ENCODE measurements around the gene AJAP1. TPM values are rescaled to one million over a fixed set of nuclear protein-coding genes. Genes with fewer than 3 reads are reported as not detected.

Gene AJAP1
- polyA plus RNA-seq, 3 donors: 0.11 to 1.5 (median 0.37) TPM

DNA sequence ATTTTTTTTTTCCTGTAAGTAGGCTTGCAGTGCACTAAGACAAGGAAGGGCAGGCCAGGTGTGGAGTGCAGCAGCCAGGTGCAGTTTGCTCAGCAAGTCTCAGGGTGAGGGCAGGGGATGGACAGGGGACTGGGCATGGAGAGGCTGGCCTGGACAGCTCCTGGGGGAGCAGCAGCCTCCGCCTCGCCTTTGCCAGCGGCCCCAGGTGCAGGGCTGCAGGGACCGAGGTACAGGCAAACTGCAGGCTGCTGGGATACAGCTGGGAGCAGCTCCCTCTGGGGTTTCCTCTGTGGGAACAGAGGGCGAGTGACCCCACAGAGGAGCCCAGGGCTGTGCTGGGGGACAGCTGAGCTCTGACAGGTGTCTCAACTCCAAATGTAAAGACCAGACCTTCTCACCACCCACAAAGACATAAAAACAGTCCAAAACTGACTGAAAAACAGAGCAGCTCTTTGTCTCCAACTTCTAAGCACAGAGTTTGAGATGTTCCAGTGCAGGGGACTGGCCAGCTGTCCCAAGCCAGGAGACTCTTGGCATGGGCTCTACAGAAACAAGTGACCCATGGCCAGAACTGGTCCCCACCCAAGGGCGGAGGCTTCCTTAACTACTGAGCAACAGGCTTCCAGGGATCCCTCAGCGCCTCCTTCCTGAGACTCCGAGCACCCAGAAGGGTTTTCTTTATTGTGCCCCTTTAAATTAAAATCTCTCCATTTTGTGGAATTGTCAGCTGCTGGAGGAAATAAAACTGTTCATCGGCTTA, 27.7 kb upstream of the AJAP1 start:
- no peak overlapping the region for H3K27ac ChIP-seq (ENCODE audit: low read depth, low read length)
- WGBS, 3 donors: 67 to 80% (median 73%) methylated on average over 9 of the region's 9 CpGs

DNA sequence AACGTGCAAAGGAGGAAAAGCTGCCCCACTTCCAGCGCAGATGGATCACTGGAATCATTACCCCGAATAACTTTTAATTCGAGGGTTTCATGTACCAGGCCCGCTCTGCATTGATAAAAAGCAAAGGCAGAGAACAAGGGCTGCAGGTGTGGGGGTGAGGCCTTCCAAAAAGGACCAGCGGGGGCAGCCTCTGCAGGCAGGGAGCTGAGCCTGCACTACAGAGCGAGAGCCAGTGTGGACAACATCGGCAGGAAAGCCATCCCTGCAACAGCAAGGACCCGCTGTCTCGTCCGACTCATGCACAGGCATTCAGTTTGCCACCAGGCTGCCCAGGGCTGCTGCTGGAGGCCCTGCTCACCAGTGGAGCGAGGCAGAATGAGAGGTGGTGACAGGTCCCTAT, 27.1 kb upstream of the AJAP1 start:
- WGBS, 3 donors: 73 to 80% (median 77%) methylated on average over 12 of the region's 12 CpGs
- H3K27ac ChIP-seq (ENCODE audit: low read depth, low read length): no peak overlapping the region

DNA sequence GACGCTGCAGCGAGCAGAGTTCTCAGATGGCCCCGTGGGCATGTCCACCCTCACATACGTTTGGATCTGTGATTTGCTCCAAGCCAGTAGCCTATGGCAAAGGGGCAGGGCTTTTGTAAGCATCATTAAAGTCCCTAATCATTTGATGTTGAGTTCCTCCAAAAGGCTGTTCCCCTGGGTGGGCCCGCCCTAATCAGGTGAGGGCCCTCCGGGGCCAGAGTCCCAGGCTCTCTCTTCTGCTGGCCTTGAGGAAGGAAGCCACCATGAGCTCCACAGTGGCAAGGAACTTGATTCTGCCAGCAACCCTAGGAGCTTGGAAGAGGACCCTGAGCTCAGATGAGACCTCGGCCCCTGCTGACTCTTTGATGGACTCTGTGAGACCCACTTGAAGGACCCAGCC, 25.4 kb upstream of the AJAP1 start:
- 86 to 89% (median 88%) methylated on average over 7 of the region's 7 CpGs for WGBS, 3 donors
- H3K27ac ChIP-seq (ENCODE audit: low read depth, low read length): no peak overlapping the region

DNA sequence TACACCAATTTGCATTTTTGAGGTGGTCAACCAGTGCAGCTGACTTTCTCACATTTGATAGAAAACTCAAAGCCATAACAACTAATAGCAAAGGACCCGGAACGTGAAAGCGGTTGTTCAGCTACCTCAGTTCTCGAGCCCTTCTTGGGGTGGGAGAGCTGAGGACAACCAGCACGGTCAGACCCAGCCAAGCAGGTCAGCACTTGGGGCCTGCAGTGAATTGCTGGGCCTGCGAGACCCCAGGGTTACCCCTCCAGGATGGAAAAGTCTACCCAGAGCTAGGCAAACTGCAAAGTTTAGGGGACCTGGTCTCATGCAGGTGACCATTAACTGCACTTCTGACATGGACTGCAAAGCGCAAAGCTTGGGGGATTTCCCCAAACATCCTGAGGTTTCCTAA, 23.8 kb upstream of the AJAP1 start:
- 73 to 83% (median 81%) methylated on average over 7 of the region's 7 CpGs for WGBS, 3 donors
- H3K27ac ChIP-seq (ENCODE audit: low read depth, low read length): no peak overlapping the region

DNA sequence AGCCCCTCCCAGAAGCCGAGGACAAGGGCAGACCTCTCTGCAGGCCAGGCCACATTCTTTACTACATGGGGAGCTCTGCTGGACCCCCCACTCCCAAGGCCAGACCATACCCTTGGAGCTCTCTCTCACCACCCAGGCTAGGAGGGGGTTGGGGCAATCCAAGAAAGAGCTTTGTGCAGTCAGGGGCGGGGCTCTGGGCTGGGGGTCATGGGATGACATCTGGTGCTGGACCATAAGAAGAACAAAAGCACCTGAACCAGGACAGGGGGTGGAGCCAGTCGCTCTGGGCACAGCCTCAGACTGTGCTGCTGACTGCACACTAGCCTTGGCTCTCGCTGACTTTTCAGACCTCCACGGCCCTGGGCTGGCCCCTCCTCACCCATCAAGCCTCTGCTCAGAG, 23.1 kb upstream of the AJAP1 start:
- no peak overlapping the region for H3K27ac ChIP-seq (ENCODE audit: low read depth, low read length)
- WGBS, 3 donors: 54 to 83% (median 79%) methylated on average over 5 of the region's 5 CpGs

DNA sequence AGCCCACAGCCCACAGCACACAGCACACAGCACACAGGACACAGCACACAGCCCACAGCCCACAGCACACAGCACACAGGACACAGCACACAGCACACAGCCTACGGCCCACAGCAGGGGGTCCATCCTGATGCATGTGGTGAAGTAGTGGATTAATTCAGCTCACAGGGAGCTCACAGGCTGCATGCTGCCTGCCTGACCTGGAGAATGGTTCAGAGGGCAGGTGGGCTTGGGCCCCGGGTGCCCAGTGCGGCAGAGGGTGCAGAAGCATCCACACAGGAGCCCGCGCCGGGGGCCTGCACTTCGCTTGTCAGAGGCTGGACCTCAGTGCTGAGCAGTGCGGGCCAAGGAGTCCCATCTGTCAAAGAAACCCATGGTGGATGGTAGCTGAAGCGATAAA, 21.1 kb upstream of the AJAP1 start:
- WGBS, 3 donors: 77 to 87% (median 81%) methylated on average over 9 of the region's 9 CpGs

DNA sequence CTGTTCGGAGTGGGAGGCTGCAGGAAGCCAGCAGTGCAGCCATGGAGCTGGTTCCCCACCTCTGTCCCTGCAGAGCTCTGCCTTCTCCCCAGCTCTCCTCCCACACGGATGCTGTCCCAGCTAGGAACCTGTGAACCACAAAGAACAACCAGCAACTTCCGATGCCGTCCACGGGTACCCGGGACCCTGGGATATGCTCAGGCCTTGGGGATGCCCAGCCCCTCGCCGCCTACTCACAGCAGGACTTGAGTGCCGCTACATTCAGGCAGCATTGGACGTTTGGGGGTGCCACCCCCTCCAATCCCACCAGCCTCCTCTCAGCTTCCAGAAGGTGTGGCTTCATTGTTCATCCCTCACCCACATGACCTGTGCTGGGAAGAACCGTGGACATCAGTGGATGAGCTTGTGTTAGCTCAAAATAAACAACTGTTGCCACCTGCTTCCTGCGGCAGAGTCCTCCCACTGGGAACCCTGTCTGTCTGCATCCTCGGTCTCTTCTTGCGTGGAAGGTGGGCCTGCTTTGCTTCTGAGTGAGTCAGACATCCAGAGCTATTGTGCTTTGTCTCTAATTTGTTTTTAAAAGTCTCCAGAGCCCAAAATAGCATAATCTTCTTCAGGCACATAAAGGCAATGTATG, 20.1 kb upstream of the AJAP1 start:
- no peak overlapping the region for H3K27ac ChIP-seq (ENCODE audit: low read depth, low read length)
- WGBS, 3 donors: 56 to 70% (median 70%) methylated on average over 14 of the region's 14 CpGs

More for the DNA sequence above, 21.1 kb upstream of the AJAP1 start:
- H3K27ac ChIP-seq (ENCODE audit: low read depth, low read length): no peak overlapping the region

DNA sequence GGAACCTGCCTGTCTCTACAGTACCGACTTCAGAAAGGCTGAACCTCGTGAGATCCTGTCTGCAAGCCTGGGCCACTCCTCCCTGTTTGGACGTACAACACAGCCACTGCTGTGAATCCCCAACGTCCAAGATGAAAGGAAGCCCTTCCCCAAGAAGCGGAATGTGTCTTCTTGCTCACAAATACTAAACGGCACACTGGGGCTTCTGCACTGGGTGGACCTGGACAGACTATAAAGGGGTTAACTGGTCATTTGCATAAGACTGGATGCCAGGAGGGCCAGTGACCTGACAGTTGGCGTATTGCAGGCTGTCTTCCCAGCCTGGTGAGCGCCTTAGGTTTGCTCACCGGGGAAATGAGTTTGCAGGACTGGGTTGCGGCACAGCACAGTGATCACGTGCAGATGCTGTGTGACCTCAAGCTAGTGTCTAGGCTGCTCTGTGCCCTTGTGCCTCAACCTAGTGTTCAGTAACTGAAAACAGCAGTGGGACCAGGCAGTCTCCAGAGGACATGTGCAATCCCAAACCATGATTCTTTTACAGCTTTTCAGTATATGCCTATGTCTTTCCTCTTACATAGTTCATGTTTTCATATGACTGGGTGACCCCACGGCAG, 19.5 kb upstream of the AJAP1 start:
- WGBS, 3 donors: 58 to 72% (median 69%) methylated on average over 12 of the region's 12 CpGs
- no peak overlapping the region for H3K27ac ChIP-seq (ENCODE audit: low read depth, low read length)

DNA sequence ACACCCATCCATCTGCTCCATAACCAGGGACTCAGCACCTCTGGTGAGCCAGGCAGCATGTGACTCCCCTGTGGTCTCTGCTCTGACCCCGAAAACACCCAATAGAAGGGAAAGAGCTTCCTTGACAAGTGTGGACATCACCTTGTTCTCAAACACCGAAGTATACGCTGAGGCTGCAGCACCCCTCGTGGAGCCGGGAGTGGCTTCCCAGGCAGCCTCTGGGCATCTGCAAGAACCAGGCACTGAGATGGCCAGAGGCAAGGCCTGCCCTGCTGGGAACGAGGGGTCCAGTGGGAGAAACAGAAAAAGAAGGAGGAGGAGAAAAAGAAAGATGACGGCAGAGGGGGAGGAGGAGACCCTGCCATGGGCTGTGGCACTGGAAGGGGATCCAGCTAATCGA, 18.2 kb upstream of the AJAP1 start:
- H3K27ac ChIP-seq (ENCODE audit: low read depth, low read length): no peak overlapping the region
- WGBS, 3 donors: 73 to 91% (median 85%) methylated on average over 8 of the region's 8 CpGs

DNA sequence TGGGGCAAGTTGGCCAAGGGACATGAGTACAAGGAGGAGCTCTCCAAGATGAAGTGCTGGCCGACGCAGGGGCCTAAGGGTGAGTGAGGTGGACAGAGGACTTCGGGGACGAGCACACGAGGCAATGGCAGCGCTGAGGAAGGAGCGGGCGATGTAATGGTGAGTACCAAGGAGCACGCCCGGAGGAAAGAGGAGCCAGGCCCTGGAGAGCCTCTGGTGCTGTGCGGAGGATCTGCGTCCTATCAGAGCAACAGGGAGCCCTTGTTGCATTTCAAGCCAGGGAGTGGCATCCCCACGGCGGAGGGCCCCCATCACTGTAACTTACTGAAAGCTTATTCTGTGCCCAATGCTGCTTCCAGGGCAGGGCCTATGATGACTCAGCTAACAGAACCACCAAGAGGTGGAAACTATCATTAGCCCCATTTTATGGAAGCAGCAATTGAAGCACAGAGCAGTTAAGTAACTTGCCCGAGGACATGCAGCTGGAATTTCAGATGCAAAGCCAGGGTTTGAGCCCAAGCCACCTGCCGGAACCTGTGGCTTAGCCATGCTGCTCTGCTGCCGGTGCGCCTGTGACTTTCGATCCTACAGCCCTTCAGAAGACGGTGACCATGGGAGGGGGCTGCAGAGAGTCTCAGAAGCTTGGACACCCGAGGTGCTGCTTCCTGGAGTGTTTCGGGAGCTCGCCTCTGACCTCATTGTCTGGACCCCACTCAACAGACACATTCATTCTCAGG, 17.6 kb upstream of the AJAP1 start:
- WGBS, 3 donors: 77 to 90% (median 88%) methylated on average over 23 of the region's 23 CpGs
- H3K27ac ChIP-seq (ENCODE audit: low read depth, low read length): no peak overlapping the region

DNA sequence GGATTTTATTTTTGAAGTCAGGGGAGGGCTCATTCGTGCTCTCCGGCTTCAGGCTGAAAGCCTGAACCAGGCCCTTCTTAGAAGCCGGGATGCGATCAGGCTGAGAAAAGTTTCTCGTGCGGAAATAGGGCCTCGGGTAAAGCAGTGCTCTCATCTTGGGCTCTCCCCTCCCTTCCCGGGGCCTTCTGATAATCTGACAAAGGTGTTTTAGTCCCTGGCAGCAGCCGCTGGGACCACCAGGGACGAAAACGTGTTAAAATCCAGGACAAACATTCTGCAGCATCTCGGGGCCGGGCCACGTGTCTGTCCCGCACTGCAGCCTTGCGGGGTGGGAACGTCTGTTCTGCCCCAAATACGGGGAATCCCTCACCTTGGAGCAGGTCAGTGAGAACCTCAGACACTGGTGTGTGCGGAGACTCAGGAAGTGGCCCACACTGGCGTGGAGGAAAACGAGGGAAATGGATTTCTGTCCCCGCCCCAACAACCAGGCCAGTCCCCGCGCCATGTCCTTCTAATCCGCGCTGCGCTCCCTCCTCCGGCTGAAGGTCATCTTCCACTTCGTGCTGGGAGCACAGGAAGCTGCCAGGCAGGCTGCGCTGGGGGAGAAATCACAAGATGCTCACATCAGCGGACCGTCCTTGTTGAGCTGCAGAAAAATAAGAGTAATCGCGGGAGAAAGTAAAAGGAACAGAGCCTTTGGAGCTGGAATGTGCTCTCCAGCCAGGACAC, 16.6 kb upstream of the AJAP1 start:
- 35 to 56% (median 45%) methylated on average over 34 of the region's 34 CpGs for WGBS, 3 donors
- H3K27ac ChIP-seq (ENCODE audit: low read depth, low read length): no peak overlapping the region

DNA sequence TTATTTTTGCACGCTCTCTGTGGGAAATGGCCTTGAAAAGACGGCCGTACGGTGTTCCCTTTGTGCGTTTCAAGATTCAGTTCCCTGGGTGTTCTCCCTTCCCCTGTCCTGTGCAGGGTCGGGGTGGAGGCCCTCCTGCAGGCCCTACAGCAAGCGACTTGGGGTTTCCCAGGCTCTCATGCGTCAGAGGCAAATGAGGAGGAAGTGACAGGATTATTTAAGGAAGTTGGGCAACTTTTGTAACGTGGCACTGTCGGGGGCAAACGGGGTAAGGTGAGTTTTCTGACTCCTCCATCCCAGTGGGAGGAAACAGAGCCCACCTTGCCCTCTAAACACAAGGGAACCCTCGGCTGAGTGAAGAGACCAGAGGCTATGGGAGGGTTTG, 16.1 kb upstream of the AJAP1 start:
- 21 to 34% (median 27%) methylated on average over 12 of the region's 12 CpGs for WGBS, 3 donors
- H3K27ac ChIP-seq (ENCODE audit: low read depth, low read length): no peak overlapping the region

DNA sequence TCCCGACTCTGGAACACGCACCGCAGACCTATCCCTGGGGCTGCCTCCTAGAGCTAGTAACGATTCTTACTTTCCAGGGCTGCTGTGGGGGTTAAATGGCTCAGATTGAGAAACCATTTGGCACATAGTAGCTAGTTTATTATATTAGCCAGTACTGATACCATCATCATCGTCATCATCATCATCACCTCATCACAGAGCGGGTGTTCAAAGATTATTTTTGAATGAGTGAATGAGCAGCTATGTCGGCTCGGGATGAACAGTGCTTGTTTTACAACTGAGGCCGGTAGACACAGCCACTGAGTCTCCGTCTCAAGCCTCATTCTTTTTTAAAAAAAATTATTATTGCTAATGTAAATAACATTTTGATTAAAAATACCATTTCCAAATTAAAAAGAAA, 13.5 kb upstream of the AJAP1 start:
- no peak overlapping the region for H3K27ac ChIP-seq (ENCODE audit: low read depth, low read length)
- WGBS, 3 donors: 73 to 85% (median 80%) methylated on average over 10 of the region's 10 CpGs

DNA sequence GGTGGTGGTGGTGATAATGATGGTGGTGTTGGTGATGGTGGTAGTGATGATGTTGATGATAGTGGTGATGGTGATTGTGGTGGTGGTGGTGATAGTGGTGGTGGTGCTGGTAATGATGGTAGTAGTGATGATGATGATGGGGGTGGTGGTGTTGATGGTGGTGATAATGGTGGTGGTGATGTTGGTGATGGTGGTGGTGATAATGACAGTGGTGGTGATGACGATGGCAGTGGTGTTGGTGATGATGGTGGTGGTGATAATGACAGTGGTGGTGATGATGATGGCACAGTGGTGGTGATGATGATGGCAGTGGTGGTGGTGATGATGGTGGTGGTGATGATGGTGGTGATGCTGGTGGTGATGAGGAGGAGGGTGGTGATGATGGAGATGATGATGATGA, 7.0 kb upstream of the AJAP1 start:
- 68 to 100% (median 88%) methylated on average over 1 of the region's 1 CpG for WGBS, 3 donors
- no peak overlapping the region for H3K27ac ChIP-seq (ENCODE audit: low read depth, low read length)

DNA sequence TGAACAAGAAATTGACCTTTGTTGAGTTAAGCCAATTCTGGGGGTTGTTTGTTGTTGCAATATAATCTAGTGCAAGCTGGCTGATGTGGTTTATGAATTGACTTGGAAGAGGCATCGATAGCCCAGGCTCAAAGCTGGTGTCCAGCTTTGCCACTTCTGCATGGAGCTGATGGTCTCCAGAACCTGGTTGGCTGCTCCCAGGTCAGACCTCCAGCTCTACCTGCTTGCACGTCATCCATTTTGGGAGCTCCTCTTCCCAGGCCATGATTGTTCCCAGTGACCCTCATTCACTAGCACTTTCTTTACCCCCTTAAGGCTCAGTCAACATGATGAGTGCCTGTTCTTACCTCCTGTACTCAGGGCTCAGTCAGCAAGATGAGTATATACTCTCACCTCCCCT, 5.8 kb upstream of the AJAP1 start:
- WGBS, 3 donors: 88 to 95% (median 93%) methylated on average over 2 of the region's 2 CpGs
- H3K27ac ChIP-seq (ENCODE audit: low read depth, low read length): no peak overlapping the region

DNA sequence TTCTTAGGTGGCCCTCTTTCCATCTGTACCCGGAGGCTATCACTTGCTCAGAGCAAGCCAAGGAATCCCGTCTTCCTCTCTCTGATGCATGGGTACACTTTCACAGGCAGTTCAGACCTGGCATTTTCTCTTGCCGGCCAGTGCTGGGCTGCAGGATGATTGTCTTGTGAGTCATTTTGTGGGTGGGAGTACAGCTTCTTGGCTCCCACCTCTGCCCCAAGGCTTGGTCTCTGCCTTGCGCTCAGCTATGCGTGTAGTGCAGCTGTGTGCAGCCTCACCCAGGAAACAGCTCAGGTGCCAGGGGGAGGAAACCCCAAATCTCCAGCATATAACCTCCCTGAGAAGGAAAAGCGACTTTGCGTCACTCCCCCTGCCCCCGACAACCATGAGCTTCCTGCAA, 3.9 kb upstream of the AJAP1 start:
- no peak overlapping the region for H3K27ac ChIP-seq (ENCODE audit: low read depth, low read length)
- WGBS, 3 donors: 45 to 47% (median 46%) methylated on average over 8 of the region's 8 CpGs

DNA sequence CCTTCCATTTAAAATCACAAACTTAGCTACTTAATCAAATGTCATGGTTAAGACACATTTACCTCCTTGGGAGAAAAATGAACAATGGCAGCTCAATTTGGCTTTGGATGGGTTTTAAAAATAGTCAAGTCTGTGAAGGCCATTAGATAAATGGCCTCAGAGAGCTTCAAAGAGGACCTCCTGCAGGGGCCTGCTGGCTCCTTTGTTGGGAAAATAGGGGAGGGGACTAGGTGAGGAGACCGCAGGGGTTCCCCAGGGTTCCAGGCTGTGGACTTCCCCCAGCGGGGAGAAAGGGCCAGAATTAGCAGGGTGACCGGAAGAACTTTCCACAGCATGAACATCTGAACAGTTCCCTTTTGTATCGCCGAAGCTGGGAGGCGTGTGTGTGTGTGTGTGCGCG, 3.4 kb upstream of the AJAP1 start:
- WGBS, 3 donors: 60 to 74% (median 63%) methylated on average over 8 of the region's 8 CpGs
- H3K27ac ChIP-seq (ENCODE audit: low read depth, low read length): no peak overlapping the region

DNA sequence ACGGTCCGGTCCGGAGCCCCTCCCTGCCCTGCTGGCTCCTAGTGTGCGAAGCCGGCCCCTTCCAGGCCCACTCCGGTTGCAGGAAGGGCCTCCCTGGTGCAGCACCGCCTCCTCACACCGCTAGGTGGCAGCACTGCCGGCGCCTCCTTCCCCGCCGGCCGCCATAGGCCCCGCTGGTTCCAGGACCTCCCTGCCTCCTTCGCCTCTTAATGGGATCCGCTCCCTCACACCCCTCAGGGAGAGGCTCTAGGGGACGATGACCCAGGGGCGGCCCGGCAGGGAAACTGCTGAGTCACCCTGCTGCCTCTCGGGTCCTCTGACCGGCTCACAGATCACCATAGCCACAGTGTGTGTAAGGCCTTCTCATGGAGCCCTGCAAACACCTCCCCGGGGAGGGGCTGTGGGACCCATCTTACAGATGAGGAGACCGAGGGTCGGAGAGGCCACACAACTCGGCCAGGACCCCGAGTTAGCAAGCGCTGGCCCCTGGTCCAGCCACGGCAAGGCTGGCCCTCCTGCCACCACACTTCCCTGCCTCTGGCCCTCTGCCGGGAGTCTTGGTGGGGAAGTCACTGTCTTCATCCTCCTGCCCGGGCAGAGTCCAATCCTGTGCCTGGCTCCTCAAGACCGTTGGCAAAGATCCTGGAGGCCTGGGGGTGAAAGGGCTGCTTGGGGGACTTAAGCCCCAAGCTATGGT, 1.6 kb upstream of the AJAP1 start:
- 17 to 23% (median 22%) methylated on average over 26 to 31 of the region's 31 CpGs for WGBS, 3 donors
- no peak overlapping the region for H3K27ac ChIP-seq (ENCODE audit: low read depth, low read length)

Measured in adipose tissue (tissue), 3 donors.